Fibroblast of skin of right quadriceps (primary cell): ENCODE measurements around the gene RIMS1.

Experiments
- DNase-seq: peaks from one replicate; pipeline ENCODE4 v3.0.0-alpha.2; 2013

The RIMS1 gene

GRCh38 chr6:71886184-71887005 lies at the start of gene RIMS1:
TSS of gene RIMS1 (plus strand) at chr6:71886550. CDS start at chr6:71887024, 474 bp downstream.
- DNase-seq: peak; percentile 22

GRCh38 chr6:71851214-71851613 lies 35.1 kb upstream of the RIMS1 start:
- DNase-seq: no peak

- DNase-seq: peak; percentile 1
Measured at GRCh38 chr6:71852948-71853347, 33.4 kb upstream of the RIMS1 start.

GRCh38 chr6:71855406-71855805 lies 30.9 kb upstream of the RIMS1 start:
- no peak for DNase-seq

GRCh38 chr6:71879016-71879415 lies 7.3 kb upstream of the RIMS1 start:
- DNase-seq: peak; percentile 63

GRCh38 chr6:71887006-71887743 lies 825 bp downstream of the RIMS1 start:
- no peak for DNase-seq

GRCh38 chr6:71887744-71888230 lies 1.4 kb downstream of the RIMS1 start:
- no peak for DNase-seq

GRCh38 chr6:71888756-71889340 lies 2.5 kb downstream of the RIMS1 start:
- DNase-seq: no peak

- no peak for DNase-seq
Measured at GRCh38 chr6:71889366-71889765, 3.0 kb downstream of the RIMS1 start.

GRCh38 chr6:71892641-71893040 lies 6.3 kb downstream of the RIMS1 start:
- no peak for DNase-seq

GRCh38 chr6:71900642-71901041 lies 14.3 kb downstream of the RIMS1 start:
- DNase-seq: no peak

GRCh38 chr6:71902261-71902660 lies 15.9 kb downstream of the RIMS1 start:
- no peak for DNase-seq

- DNase-seq: no peak
Measured at GRCh38 chr6:71906813-71907212, 20.5 kb downstream of the RIMS1 start.

GRCh38 chr6:71908162-71908765 lies 21.9 kb downstream of the RIMS1 start:
- no peak for DNase-seq

- DNase-seq: no peak
Measured at GRCh38 chr6:71913444-71914234, 27.3 kb downstream of the RIMS1 start.

- no peak for DNase-seq
Measured at GRCh38 chr6:71929047-71929446, 42.7 kb downstream of the RIMS1 start.

GRCh38 chr6:71933881-71934280 lies 47.5 kb downstream of the RIMS1 start:
- no peak for DNase-seq

- DNase-seq: no peak
Measured at GRCh38 chr6:71965404-71965803, 79.1 kb downstream of the RIMS1 start.

GRCh38 chr6:71967436-71967835 lies 81.1 kb downstream of the RIMS1 start:
- DNase-seq: peak; percentile 46

- no peak for DNase-seq
Measured at GRCh38 chr6:71977884-71978283, 91.5 kb downstream of the RIMS1 start.

- DNase-seq: no peak
Measured at GRCh38 chr6:71979911-71980310, 93.6 kb downstream of the RIMS1 start.

- no peak for DNase-seq
Measured at GRCh38 chr6:71982389-71982788, 96.0 kb downstream of the RIMS1 start.
